Hematopoietic multipotent progenitor cell treated with erythropoietin and hydrocortisone succinate and interleukin-3 and kit ligand, for 15 days (in vitro differentiated cells): ENCODE results near the gene PHYHD1.
"Not testable (repeated sequence)": the region's sequence is repeated elsewhere in the genome, so short reads cannot be mapped to it uniquely, and the experiment has no call there.

ENCODE experiments used
- DNase-seq: peaks from one replicate; pipeline ENCODE4 v3.0.0-alpha.2; 2015; ENCODE audit warnings: low spot score

Gene PHYHD1

GRCh38 chr9:128921881-128922763, 1.3 kb downstream of the PHYHD1 start:
- no peak for DNase-seq

GRCh38 chr9:128923493-128923883, 2.7 kb downstream of the PHYHD1 start:
- no peak for DNase-seq

- DNase-seq = peak; percentile 73
Measured at GRCh38 chr9:128927731-128928411, 7.1 kb downstream of the PHYHD1 start.

GRCh38 chr9:128928624-128929023, 7.8 kb downstream of the PHYHD1 start:
- no peak for DNase-seq

GRCh38 chr9:128929560-128929959, 8.8 kb downstream of the PHYHD1 start:
- no peak for DNase-seq

- DNase-seq = no peak
Measured at GRCh38 chr9:128933731-128934130, 12.9 kb downstream of the PHYHD1 start.

- DNase-seq = no peak
Measured at GRCh38 chr9:128936171-128936865, 15.5 kb downstream of the PHYHD1 start.

GRCh38 chr9:128937310-128938165, 16.8 kb downstream of the PHYHD1 start:
- DNase-seq = no peak

GRCh38 chr9:128940271-128940921, 19.6 kb downstream of the PHYHD1 start:
- no peak for DNase-seq

GRCh38 chr9:128940946-128941755, 20.4 kb downstream of the PHYHD1 start:
- no peak for DNase-seq

GRCh38 chr9:128943832-128944620, 23.2 kb downstream of the PHYHD1 start:
- no peak for DNase-seq

- not testable (repeated sequence) for DNase-seq
Measured at GRCh38 chr9:128944966-128945365, 24.2 kb downstream of the PHYHD1 start.

GRCh38 chr9:128945798-128946501, 25.2 kb downstream of the PHYHD1 start:
- DNase-seq = no peak

- DNase-seq = peak; percentile 33
Measured at GRCh38 chr9:128946571-128947276, 25.9 kb downstream of the PHYHD1 start.

- no peak for DNase-seq
Measured at GRCh38 chr9:128947277-128947526, 26.4 kb downstream of the PHYHD1 start.

GRCh38 chr9:128947527-128948301, 26.9 kb downstream of the PHYHD1 start, which contains the start of the genes DOLK and NUP188:
Gene DOLK, minus strand, starts transcription at chr9:128947603. Its CDS starts 300 bp downstream, at chr9:128947303.
Gene NUP188, plus strand, starts transcription at chr9:128947699. Its CDS starts 21 bp downstream, at chr9:128947720.
- peak; percentile 98 for DNase-seq

GRCh38 chr9:128961403-128961802, 40.6 kb downstream of the PHYHD1 start:
- not testable (repeated sequence) for DNase-seq
